ENCODE measurements around the gene CCM2L.

Gene CCM2L

DNA sequence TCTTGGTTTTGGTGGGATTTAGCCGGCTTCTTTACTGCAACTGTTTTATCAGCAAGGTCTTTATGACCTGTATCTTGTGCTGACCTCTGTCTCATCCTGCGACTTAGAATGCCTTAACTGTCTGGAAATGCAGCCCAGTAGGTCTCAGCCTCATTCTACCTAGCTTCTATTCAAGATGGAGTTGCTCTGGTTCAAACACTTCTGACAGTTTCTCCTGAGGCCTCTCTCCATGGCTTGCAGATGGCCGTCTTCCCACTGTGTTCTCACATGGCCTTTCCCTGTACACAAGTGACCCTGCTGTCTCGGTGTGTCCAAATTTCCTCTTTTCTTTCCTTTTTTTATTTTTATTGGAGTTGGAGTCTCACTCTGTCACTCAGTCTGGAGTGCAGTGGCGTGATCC, 4.2 kb upstream of the CCM2L start:
- no peak overlapping the region for H3K4me3 ChIP-seq (replicated peaks; ENCODE audit: low read depth, low read length)
- TF ChIP-seq, protein P1, sequence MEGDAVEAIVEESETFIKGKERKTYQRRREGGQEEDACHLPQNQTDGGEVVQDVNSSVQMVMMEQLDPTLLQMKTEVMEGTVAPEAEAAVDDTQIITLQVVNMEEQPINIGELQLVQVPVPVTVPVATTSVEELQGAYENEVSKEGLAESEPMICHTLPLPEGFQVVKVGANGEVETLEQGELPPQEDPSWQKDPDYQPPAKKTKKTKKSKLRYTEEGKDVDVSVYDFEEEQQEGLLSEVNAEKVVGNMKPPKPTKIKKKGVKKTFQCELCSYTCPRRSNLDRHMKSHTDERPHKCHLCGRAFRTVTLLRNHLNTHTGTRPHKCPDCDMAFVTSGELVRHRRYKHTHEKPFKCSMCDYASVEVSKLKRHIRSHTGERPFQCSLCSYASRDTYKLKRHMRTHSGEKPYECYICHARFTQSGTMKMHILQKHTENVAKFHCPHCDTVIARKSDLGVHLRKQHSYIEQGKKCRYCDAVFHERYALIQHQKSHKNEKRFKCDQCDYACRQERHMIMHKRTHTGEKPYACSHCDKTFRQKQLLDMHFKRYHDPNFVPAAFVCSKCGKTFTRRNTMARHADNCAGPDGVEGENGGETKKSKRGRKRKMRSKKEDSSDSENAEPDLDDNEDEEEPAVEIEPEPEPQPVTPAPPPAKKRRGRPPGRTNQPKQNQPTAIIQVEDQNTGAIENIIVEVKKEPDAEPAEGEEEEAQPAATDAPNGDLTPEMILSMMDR (IDR thresholded peaks at IDR 0.05; ENCODE audit: low read length, missing control alignments) = no peak
- DNase-seq (ENCODE audit: low read depth) = no peak

DNA sequence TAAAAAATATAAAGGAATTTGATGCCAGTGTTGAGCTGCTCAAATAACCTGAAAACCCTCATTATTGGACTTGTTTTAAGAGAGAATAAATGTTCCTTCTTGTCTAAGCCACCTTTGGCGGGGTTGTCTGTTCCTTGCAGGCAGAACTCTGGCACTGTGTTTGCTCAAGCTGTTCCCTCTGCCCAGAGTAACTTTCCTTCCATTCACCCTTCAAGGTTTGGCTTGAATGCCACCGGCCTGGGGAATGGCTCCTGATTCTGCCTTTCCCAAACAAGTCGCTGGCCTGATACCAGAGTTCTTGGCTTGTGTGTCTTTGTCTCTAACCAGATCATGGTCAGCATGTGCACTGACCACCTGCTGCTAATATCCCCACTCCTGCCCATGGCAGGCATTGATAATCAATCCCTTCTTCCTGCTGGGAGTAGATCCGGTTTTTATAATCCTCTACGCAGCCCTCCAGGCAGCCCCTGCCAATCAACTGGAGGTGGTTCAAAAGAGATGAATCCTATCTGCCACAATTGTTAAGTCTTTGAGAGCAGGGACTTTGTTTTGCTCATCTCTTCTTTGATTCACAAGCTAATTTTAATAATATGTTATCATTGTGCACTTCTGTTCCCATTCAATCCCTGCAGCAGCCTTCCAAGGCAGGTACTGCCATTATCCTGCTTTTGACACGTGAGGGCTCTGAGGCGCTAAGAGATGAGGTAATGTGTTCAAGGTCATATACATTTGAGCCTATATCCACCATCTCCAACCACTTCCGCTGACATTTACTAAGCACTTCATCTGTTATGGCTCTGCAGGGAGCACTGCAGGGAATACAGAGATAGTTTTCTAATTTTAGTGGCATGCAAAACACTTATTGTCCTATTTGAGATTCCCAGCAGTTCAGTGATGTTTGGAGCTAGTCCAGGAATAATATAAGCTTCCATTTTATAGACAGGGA, 3.1 kb upstream of the CCM2L start:
- TF ChIP-seq, protein P1 (IDR thresholded peaks at IDR 0.05; ENCODE audit: low read length, missing control alignments) = no peak
- DNase-seq (ENCODE audit: low read depth) = no peak
- no peak overlapping the region for H3K4me3 ChIP-seq (replicated peaks; ENCODE audit: low read depth, low read length)

- no peak overlapping the region for H3K4me3 ChIP-seq (replicated peaks; ENCODE audit: low read depth, low read length)
- TF ChIP-seq, protein P1 (IDR thresholded peaks at IDR 0.05; ENCODE audit: low read length, missing control alignments) = no peak
Observed at GRCh38 chr20:32007787-32008616, 2.2 kb upstream of the CCM2L start.

DNA sequence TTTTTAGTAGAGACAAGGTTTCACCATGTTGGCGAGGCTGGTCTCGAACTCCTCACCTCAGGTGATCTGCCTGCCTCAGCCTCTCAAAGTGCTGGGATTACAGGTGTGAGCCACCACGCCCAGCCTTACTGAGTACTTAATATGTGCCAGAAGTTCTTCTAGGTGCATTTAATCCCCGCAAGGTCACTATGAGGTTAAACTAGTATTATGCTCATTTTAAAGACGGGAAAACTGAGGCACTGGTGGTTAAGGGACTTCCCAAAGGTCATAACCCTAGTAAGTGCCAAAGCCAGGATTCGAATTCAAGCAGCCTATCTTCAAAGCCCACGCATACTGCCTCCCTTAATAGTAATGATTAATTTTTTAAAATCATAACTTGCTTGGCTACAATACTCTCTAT, 674 bp upstream of the CCM2L start:
- TF ChIP-seq, protein P1 (IDR thresholded peaks at IDR 0.05; ENCODE audit: low read length, missing control alignments) = no peak
- no peak overlapping the region for H3K4me3 ChIP-seq (replicated peaks; ENCODE audit: low read depth, low read length)
- no peak for DNase-seq (ENCODE audit: low read depth)

More at GRCh38 chr20:32007787-32008616, 2.2 kb upstream of the CCM2L start:
- DNase-seq (ENCODE audit: low read depth) = peak; percentile 49

DNA sequence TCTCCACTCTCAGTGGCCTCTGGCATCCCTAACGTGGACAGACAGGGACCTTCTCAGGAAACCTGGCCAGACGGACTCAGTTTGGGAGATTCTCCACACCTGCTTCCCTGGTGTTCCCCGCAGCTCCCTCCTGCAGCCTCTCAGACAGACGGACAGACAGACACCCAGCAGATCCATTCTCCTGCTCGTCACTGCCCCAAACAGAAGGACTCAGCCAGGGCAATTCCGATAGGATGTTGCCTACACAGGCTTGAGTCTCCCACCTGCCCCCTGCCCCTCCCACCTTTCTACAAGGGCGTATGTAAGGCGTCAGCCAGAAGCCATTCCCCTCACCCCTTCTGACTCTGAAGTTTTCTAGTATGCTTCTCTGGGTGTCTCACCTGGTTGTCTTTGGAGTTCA, 428 bp downstream of the CCM2L start:
- TF ChIP-seq, protein P1 (IDR thresholded peaks at IDR 0.05; ENCODE audit: low read length, missing control alignments) = no peak
- H3K4me3 ChIP-seq (replicated peaks; ENCODE audit: low read depth, low read length) = no peak overlapping the region
- DNase-seq (ENCODE audit: low read depth) = no peak

GRCh38 chr20:32012159-32012688, 2.0 kb downstream of the CCM2L start:
- TF ChIP-seq, protein P1 (IDR thresholded peaks at IDR 0.05; ENCODE audit: low read length, missing control alignments) = no peak
- no peak overlapping the region for H3K4me3 ChIP-seq (replicated peaks; ENCODE audit: low read depth, low read length)
- DNase-seq (ENCODE audit: low read depth) = no peak
